ENCODE measurements around the gene ADAMTS2.

ADAMTS2 gene

DNA sequence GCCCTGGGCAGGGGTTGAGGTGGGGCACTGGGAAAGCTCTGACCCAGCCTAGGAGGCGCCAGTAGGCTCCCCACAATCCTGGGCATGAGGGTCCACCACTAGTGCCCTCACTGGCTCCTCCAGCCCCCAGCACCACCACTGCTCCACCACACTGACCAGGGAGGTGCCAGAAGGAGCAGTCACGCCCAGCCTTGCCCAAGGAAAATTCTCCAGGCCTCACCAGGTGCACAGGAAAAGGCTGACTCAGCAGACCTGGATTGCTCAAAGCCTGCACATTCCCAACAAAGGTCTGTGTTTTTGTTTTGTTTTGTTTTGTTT is 222.2 kb downstream of the ADAMTS2 start:
- TF ChIP-seq EZH2 (IDR thresholded peaks at IDR 0.05) (no peak), FOXP2 (optimal IDR thresholded peaks at IDR 0.05; ENCODE audit: control extremely low read depth, extremely low read length, insufficient read depth) (no peak), POLR2AphosphoS5 (IDR thresholded peaks at IDR 0.05; ENCODE audit: borderline replicate concordance, low read depth, low read length) (no peak)
- Histone ChIP-seq H3K27ac (no peak overlapping the region), H3K9me3 (ENCODE audit: low read depth, low read length) (no peaks in the 10 kb centered on the region), H3K9ac (ENCODE audit: insufficient read length) (no peak overlapping the region), H3K36me3 (ENCODE audit: insufficient read depth, low read length) (no peaks in the 10 kb centered on the region), H3K4me3 (no peak overlapping the region)
- DNase-seq (ENCODE audit: low read depth, low spot score) = no peak

DNA sequence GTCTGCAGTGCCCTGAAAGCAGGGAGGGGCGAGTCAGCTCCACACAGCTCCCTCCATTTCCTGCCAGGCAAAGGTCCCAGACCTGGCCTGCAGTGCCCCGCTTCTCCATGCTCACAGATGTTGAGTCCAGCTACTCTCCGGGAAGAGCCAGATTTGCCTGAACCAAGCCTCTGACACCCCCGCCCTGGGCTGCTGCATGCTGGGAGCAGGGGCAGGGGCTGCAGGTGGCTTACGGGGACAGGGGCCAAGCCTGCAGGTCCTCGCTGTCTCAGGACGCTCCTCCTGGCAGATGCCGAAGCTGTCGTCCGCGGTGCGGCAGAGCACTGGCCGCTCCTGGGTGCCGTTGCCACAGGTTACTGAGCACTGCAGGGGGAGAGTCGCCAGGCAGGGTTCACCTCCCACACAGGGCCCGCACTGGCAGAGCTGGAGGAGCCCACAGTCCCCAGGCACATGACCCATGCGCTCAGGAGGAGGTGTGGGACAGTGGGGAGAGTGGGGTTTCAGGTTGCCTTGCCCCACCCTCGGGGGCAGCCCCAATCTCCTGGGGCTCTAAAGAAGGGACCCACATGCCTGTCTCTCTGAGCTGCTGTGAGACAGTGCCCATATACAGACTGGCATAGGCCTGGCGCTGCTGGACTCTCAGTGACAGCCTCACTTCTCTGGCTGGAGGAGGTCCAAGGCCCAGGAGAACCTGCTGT is 222.7 kb downstream of the ADAMTS2 start:
- no peak for DNase-seq (ENCODE audit: low read depth, low spot score)
- Histone ChIP-seq H3K4me3 (no peak overlapping the region), H3K9ac (ENCODE audit: insufficient read length) (no peak overlapping the region), H3K36me3 (ENCODE audit: insufficient read depth, low read length) (no peaks in the 10 kb centered on the region), H3K27ac (no peak overlapping the region), H3K9me3 (ENCODE audit: low read depth, low read length) (no peaks in the 10 kb centered on the region)
- TF ChIP-seq POLR2AphosphoS5 (IDR thresholded peaks at IDR 0.05; ENCODE audit: borderline replicate concordance, low read depth, low read length) (no peak), EZH2 (IDR thresholded peaks at IDR 0.05) (no peak), FOXP2 (optimal IDR thresholded peaks at IDR 0.05; ENCODE audit: control extremely low read depth, extremely low read length, insufficient read depth) (no peak)

DNA sequence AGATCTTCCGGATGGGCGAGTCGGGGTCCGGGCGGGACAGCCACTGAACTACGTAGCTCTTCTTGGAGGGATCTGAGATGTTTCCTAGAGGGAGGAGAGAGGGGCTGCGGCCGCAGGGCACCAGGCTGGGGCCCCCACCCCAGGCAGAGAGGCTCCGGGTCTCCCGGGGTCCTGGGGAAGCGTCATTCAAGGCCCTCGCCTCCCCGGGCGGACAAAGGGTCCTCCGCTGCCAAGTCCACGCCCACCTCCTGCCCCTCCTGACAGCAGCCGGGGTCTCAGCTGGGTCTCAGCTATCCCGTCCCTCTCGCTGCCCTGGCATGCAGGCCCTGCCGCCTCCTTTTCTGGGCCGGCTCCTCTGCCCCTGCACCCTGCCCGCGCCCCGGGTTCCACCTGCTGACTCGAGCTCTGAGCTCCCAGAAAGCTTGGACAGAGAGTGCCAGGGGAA is 223.6 kb downstream of the ADAMTS2 start:
- H3K4me3 ChIP-seq = no peak overlapping the region
- no peak for DNase-seq (ENCODE audit: low read depth, low spot score)
- TF ChIP-seq FOXP2 (optimal IDR thresholded peaks at IDR 0.05; ENCODE audit: control extremely low read depth, extremely low read length, insufficient read depth) (no peak), EZH2 (IDR thresholded peaks at IDR 0.05) (no peak), POLR2AphosphoS5 (IDR thresholded peaks at IDR 0.05; ENCODE audit: borderline replicate concordance, low read depth, low read length) (no peak)
- H3K27ac ChIP-seq = no peak overlapping the region
- H3K9ac ChIP-seq (ENCODE audit: insufficient read length) = no peak overlapping the region
- H3K36me3 ChIP-seq (ENCODE audit: insufficient read depth, low read length) = no peaks in the 10 kb centered on the region
- H3K9me3 ChIP-seq (ENCODE audit: low read depth, low read length) = no peaks in the 10 kb centered on the region

DNA sequence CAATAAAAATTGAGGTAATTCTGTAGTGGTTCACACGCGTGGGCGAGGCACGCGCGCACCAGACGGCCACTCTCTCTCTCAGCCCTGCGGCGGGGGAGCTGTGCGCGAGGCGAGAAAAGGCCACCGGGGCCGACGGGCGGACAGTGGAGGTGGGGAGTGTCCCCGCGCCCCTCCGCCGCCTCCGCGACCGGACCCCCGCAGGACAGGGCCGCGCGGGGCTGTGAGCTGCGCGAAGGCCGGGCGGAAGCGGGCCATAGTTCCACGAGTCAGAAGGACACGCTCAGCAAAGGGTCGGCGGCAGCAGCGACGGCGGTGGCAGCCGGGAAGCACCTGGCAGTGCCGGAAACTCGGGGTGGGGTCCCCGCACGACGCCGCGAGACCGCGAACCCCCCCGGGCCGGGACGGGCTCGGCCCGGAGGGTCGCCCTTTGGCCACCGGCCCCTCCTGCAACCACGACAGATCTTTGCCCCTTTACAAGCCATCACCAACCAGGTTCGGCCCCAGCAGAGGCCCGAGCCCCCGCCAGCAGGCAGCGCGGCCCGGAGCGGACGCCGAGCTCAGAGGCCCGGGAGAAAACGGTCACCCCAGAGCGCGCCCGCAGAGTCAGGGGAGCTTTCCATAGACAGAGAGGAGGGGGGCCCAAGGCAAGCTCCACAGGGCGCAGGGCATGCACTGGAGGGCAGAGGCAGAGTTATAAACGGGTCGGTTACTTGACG is 224.2 kb downstream of the ADAMTS2 start:
- H3K36me3 ChIP-seq (ENCODE audit: insufficient read depth, low read length) = no peaks in the 10 kb centered on the region
- no peak for DNase-seq (ENCODE audit: low read depth, low spot score)
- TF ChIP-seq FOXP2 (optimal IDR thresholded peaks at IDR 0.05; ENCODE audit: control extremely low read depth, extremely low read length, insufficient read depth) (no peak), EZH2 (IDR thresholded peaks at IDR 0.05) (no peak), POLR2AphosphoS5 (IDR thresholded peaks at IDR 0.05; ENCODE audit: borderline replicate concordance, low read depth, low read length) (no peak)
- no peak overlapping the region for H3K4me3 ChIP-seq
- H3K27ac ChIP-seq = no peak overlapping the region
- no peak overlapping the region for H3K9ac ChIP-seq (ENCODE audit: insufficient read length)
- no peaks in the 10 kb centered on the region for H3K9me3 ChIP-seq (ENCODE audit: low read depth, low read length)

DNA sequence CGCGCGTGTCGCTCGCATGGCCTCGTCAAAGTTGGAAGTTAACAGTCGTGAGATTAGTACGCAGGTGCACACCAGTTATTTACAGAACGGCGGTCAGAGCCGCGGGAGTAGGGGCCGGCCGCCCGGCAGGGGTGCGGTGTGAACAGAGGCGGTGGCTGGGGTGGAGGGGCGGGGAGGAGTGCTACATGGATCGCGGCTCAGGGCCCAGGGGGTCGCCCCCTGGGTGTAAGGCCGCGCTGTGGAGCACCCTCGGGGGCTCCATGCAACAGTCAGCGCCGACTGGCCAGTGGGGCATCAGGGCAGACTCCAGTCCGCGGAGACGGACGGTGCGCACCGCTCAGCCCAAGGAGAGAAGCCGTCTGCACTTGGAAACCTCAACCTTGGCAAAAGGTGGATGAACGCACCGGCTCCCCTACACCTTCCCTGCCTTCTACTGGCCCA is 224.8 kb downstream of the ADAMTS2 start:
- no peaks in the 10 kb centered on the region for H3K9me3 ChIP-seq (ENCODE audit: low read depth, low read length)
- no peaks in the 10 kb centered on the region for H3K36me3 ChIP-seq (ENCODE audit: insufficient read depth, low read length)
- no peak overlapping the region for H3K4me3 ChIP-seq
- no peak overlapping the region for H3K27ac ChIP-seq
- no peak for DNase-seq (ENCODE audit: low read depth, low spot score)
- no peak for TF ChIP-seq POLR2AphosphoS5 (IDR thresholded peaks at IDR 0.05; ENCODE audit: borderline replicate concordance, low read depth, low read length)
- no peak overlapping the region for H3K9ac ChIP-seq (ENCODE audit: insufficient read length)

DNA sequence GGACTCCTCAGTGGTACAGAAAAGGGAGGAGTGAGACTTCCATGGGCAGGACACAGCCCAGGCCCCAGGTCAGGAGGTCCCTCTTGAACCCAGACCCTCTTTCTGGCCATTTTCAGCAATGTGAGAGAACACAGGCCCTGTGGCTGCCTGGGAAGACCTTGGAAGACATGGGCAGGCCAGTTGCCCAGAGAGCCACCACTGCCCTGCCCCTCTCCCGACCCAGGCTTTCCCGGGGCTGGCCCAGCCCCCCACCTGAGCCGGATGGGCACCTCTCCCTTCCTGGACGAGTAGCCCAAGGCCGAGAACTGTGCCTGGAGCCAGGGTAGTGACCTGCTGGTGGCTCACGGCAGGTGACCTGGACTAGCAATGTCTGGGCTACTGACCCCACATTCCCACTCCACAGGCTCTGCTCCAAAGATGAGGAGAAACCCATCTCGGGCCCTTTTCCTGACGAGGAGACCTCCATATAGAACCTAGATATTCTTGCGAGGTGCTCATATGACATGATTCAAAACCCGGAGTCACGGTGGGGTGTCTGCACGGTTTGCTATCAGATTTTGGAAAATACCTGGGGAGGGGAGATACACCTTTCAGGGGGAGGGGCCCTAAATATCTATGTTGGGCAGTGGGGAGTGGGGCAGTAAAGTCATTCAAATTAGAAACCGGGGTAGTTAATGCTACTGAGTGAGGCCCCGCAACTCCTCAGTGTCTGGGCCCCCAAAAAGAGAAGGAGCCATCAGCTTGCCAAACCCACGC is 225.7 kb downstream of the ADAMTS2 start:
- H3K9me3 ChIP-seq (ENCODE audit: low read depth, low read length) = no peaks in the 10 kb centered on the region
- H3K27ac ChIP-seq = no peak overlapping the region
- no peak for DNase-seq (ENCODE audit: low read depth, low spot score)
- no peak overlapping the region for H3K9ac ChIP-seq (ENCODE audit: insufficient read length)
- no peaks in the 10 kb centered on the region for H3K36me3 ChIP-seq (ENCODE audit: insufficient read depth, low read length)
- TF ChIP-seq FOXP2 (optimal IDR thresholded peaks at IDR 0.05; ENCODE audit: control extremely low read depth, extremely low read length, insufficient read depth) (no peak), EZH2 (IDR thresholded peaks at IDR 0.05) (no peak), POLR2AphosphoS5 (IDR thresholded peaks at IDR 0.05; ENCODE audit: borderline replicate concordance, low read depth, low read length) (no peak)
- no peak overlapping the region for H3K4me3 ChIP-seq

DNA sequence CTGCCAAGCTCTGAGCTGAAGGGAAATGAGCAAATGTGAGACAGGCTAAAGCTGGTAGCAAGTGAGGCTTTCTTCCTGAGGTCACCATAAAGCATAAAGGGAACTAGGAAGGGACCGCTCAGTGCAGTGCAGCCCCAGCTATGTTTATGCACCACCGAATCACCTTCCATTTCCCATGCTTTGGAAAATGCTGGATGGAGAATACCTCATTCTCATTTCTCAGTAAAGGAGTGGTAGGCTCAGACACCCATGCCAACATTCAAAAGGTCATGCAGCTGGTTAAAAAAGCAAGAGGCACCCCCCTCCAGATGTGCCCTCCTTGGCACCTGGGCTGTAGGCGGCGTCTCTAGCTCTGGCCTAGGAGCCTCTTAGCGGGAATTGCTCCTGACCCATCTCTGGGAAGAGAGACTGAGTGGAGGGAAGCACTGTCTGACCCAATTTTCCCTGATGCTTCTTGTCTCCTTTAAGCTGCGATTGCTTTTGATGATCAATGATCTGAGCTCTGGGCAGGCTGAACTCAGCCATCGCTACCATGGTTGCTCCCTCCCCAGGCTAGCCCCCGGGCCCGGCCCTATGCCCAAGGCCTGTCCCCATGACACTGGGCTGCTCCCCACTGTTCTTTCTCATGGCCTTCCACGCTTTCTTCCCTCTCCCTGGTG is 226.4 kb downstream of the ADAMTS2 start:
- Histone ChIP-seq H3K4me3 (no peak overlapping the region), H3K9me3 (ENCODE audit: low read depth, low read length) (no peaks in the 10 kb centered on the region), H3K9ac (ENCODE audit: insufficient read length) (no peak overlapping the region), H3K36me3 (ENCODE audit: insufficient read depth, low read length) (no peaks in the 10 kb centered on the region), H3K27ac (no peak overlapping the region)
- no peak for TF ChIP-seq FOXP2 (optimal IDR thresholded peaks at IDR 0.05; ENCODE audit: control extremely low read depth, extremely low read length, insufficient read depth)
- TF ChIP-seq POLR2AphosphoS5 (IDR thresholded peaks at IDR 0.05; ENCODE audit: borderline replicate concordance, low read depth, low read length) = no peak
- TF ChIP-seq EZH2 (IDR thresholded peaks at IDR 0.05) = no peak
- DNase-seq (ENCODE audit: low read depth, low spot score) = no peak

DNA sequence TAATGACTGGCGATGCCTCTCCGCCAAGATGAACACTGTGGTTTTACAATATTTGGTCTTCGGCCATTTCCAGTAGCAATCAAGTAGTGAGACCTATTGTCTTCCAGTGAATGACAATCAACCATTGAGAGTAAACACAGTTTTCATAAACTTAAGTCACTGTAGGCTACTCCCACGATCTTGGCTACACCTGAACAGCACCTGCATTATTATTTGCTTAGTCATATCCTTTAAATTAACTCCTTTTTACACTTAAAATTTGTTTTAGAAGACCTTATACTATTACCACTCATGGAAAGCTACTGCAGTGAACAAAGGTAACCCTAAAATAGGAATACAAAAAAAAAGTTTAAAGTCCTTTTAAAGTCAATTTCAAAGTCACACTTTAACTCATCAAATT is 226.9 kb downstream of the ADAMTS2 start:
- TF ChIP-seq FOXP2 (optimal IDR thresholded peaks at IDR 0.05; ENCODE audit: control extremely low read depth, extremely low read length, insufficient read depth) = no peak
- no peak for TF ChIP-seq EZH2 (IDR thresholded peaks at IDR 0.05)
- TF ChIP-seq POLR2AphosphoS5 (IDR thresholded peaks at IDR 0.05; ENCODE audit: borderline replicate concordance, low read depth, low read length) = no peak
- DNase-seq (ENCODE audit: low read depth, low spot score) = no peak
- H3K27ac ChIP-seq = no peak overlapping the region
- no peak overlapping the region for H3K4me3 ChIP-seq
- no peaks in the 10 kb centered on the region for H3K36me3 ChIP-seq (ENCODE audit: insufficient read depth, low read length)
- H3K9ac ChIP-seq (ENCODE audit: insufficient read length) = no peak overlapping the region
- no peaks in the 10 kb centered on the region for H3K9me3 ChIP-seq (ENCODE audit: low read depth, low read length)
